ENCODE data around the gene SAFB2. TPM values are rescaled to one million over a fixed set of nuclear protein-coding genes. Genes with fewer than 3 reads are reported as not detected.

Gene SAFB2
- total RNA-seq, 1 donor, result 38.0 TPM

DNA sequence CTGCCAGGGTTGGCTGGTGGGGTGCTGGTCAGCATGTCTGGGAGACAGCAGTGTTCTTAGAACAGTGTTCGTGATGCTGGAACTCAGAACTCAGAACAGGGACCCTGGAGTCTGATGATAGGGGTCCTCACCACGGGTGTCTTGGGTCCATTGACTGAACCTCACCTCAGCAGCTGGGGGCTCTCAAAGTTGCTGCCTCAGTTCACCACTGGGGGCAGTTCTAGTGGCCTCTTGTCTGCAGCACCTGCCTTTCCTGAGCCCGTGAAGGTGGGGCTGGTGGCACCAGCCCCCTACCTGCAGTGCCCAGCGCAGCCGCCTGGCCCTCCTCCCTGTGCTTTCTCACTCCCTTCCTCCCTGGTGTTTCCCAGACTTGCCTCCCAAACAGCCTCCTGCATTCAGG lies 28.8 kb upstream of the SAFB2 start:
- Histone ChIP-seq H3K4me1 (ENCODE audit: insufficient read depth, low read length) (no peaks in the 10 kb centered on the region), H3K36me3 (ENCODE audit: insufficient read depth, low read length) (peaks cover 83% of the 10 kb centered on the region), H3K4me3 (ENCODE audit: insufficient read depth, low read length) (no peak overlapping the region), H4K20me1 (ENCODE audit: insufficient read depth, low read length) (peaks cover 19% of the 10 kb centered on the region), H3K4me2 (ENCODE audit: insufficient read depth, low read length) (no peak overlapping the region), H2AFZ (ENCODE audit: low read length) (no peak overlapping the region), H3K27me3 (ENCODE audit: insufficient read depth, low read length) (no peaks in the 10 kb centered on the region), H3K9me3 (ENCODE audit: low read depth, low read length) (no peaks in the 10 kb centered on the region), H3K27ac (ENCODE audit: low read depth, low read length) (no peak overlapping the region), H3K79me2 (ENCODE audit: insufficient read depth, low read length) (peaks cover 36% of the 10 kb centered on the region)
- no peak for DNase-seq (ENCODE audit: insufficient read length, low spot score, missing footprints)
- TF ChIP-seq, protein P1, sequence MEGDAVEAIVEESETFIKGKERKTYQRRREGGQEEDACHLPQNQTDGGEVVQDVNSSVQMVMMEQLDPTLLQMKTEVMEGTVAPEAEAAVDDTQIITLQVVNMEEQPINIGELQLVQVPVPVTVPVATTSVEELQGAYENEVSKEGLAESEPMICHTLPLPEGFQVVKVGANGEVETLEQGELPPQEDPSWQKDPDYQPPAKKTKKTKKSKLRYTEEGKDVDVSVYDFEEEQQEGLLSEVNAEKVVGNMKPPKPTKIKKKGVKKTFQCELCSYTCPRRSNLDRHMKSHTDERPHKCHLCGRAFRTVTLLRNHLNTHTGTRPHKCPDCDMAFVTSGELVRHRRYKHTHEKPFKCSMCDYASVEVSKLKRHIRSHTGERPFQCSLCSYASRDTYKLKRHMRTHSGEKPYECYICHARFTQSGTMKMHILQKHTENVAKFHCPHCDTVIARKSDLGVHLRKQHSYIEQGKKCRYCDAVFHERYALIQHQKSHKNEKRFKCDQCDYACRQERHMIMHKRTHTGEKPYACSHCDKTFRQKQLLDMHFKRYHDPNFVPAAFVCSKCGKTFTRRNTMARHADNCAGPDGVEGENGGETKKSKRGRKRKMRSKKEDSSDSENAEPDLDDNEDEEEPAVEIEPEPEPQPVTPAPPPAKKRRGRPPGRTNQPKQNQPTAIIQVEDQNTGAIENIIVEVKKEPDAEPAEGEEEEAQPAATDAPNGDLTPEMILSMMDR (IDR thresholded peaks at IDR 0.05; ENCODE audit: extremely low read depth, low read depth, low read length), result no peak

DNA sequence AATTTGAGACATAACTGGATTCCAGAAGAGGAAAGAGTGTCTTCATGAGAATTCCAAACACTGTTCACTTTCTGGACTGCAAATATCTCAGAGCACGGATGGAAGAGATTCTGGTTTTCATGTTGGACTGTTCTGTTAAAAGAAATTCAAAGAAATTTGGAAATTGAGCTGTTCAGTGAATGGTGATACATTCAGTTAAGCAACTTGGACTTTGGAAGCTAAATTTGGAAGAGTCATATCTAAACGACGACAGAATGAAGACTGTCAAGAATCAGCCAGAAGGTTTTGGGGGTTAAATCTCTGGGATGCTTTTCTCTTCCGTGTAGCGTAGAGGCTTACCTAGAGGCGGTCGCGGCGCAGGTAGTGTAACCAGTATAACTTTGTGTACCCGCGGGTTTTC lies 25.9 kb upstream of the SAFB2 start:
- TF ChIP-seq, protein P1 (IDR thresholded peaks at IDR 0.05; ENCODE audit: extremely low read depth, low read depth, low read length), result no peak
- peaks cover 87% of the 10 kb centered on the region for H3K36me3 ChIP-seq (ENCODE audit: insufficient read depth, low read length)
- peaks cover 33% of the 10 kb centered on the region for H4K20me1 ChIP-seq (ENCODE audit: insufficient read depth, low read length)
- no peak overlapping the region for H2AFZ ChIP-seq (ENCODE audit: low read length)
- no peak for DNase-seq (ENCODE audit: insufficient read length, low spot score, missing footprints)
- H3K27ac ChIP-seq (ENCODE audit: low read depth, low read length), result no peak overlapping the region
- H3K4me1 ChIP-seq (ENCODE audit: insufficient read depth, low read length), result peaks cover 3% of the 10 kb centered on the region
- peaks cover 62% of the 10 kb centered on the region for H3K79me2 ChIP-seq (ENCODE audit: insufficient read depth, low read length)
- H3K9me3 ChIP-seq (ENCODE audit: low read depth, low read length), result no peaks in the 10 kb centered on the region
- no peak overlapping the region for H3K4me3 ChIP-seq (ENCODE audit: insufficient read depth, low read length)
- no peaks in the 10 kb centered on the region for H3K27me3 ChIP-seq (ENCODE audit: insufficient read depth, low read length)
- H3K4me2 ChIP-seq (ENCODE audit: insufficient read depth, low read length), result no peak overlapping the region

DNA sequence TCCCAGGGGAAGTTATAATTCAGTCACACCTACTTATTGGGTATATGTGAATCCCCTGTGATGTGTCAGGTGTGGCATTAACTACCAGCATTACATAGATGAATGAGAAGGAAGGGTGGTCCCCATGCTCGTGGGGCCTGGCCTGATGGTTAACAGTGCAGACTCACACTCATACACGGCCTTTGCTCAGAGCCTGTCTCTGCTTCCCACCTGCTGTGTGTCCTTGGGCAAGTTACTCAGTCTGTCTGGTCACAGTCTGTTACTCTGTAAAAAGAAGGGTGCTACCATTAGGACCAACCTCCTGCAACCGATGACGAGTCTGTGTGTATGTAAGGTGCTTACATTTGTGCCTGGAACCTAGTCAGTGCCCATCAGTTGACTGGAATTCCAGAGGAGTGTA lies 24.1 kb upstream of the SAFB2 start:
- Histone ChIP-seq H2AFZ (ENCODE audit: low read length) (no peak overlapping the region), H3K27ac (ENCODE audit: low read depth, low read length) (no peak overlapping the region), H4K20me1 (ENCODE audit: insufficient read depth, low read length) (peaks cover 46% of the 10 kb centered on the region), H3K9me3 (ENCODE audit: low read depth, low read length) (no peaks in the 10 kb centered on the region), H3K27me3 (ENCODE audit: insufficient read depth, low read length) (no peaks in the 10 kb centered on the region), H3K4me1 (ENCODE audit: insufficient read depth, low read length) (peaks cover 3% of the 10 kb centered on the region), H3K4me3 (ENCODE audit: insufficient read depth, low read length) (no peak overlapping the region), H3K36me3 (ENCODE audit: insufficient read depth, low read length) (peaks cover 85% of the 10 kb centered on the region), H3K4me2 (ENCODE audit: insufficient read depth, low read length) (no peak overlapping the region), H3K79me2 (ENCODE audit: insufficient read depth, low read length) (peaks cover 76% of the 10 kb centered on the region)
- TF ChIP-seq, protein P1 (IDR thresholded peaks at IDR 0.05; ENCODE audit: extremely low read depth, low read depth, low read length), result no peak
- no peak for DNase-seq (ENCODE audit: insufficient read length, low spot score, missing footprints)

DNA sequence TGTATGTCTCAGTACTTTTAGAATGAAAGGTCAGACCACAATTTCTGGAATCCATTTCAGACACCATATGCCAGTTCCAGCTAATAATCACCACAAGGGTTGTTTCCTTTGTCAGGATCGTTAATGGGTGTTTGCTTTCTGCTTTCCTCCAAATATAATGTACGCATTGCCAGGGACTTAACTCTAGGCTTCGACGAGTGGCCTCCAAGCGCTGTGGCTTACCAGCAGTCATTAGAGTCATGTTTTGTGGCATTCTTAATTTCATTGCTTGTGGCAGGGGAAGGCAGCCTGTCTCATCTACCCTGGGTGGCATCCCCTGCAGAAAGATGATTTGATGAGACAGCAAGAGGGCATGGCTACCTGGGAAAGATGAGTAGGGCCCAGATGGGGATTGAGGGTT lies 22.8 kb upstream of the SAFB2 start:
- Histone ChIP-seq H3K4me2 (ENCODE audit: insufficient read depth, low read length) (no peak overlapping the region), H4K20me1 (ENCODE audit: insufficient read depth, low read length) (peaks cover 51% of the 10 kb centered on the region), H3K9me3 (ENCODE audit: low read depth, low read length) (no peaks in the 10 kb centered on the region), H2AFZ (ENCODE audit: low read length) (no peak overlapping the region), H3K4me3 (ENCODE audit: insufficient read depth, low read length) (no peak overlapping the region), H3K36me3 (ENCODE audit: insufficient read depth, low read length) (peaks cover 81% of the 10 kb centered on the region), H3K79me2 (ENCODE audit: insufficient read depth, low read length) (peaks cover 83% of the 10 kb centered on the region), H3K27ac (ENCODE audit: low read depth, low read length) (no peak overlapping the region), H3K27me3 (ENCODE audit: insufficient read depth, low read length) (no peaks in the 10 kb centered on the region), H3K4me1 (ENCODE audit: insufficient read depth, low read length) (peaks cover 3% of the 10 kb centered on the region)
- TF ChIP-seq, protein P1 (IDR thresholded peaks at IDR 0.05; ENCODE audit: extremely low read depth, low read depth, low read length), result no peak
- no peak for DNase-seq (ENCODE audit: insufficient read length, low spot score, missing footprints)
